ENCODE measurements around the gene CPVL.

The CPVL gene

GRCh38 chr7:28989211-28989980 lies 156.9 kb downstream of the CPVL start:
- no peaks in the 10 kb centered on the region for H3K4me1 Mint-ChIP-seq (ENCODE audit: low read depth)
- H3K4me3 Mint-ChIP-seq: no peak overlapping the region
- H3K9me3 Mint-ChIP-seq: no peaks in the 10 kb centered on the region
- H3K27me3 Mint-ChIP-seq (ENCODE audit: low read depth): no peaks in the 10 kb centered on the region
- H3K36me3 Mint-ChIP-seq (ENCODE audit: low read depth): no peaks in the 10 kb centered on the region
- no peak overlapping the region for H3K27ac Mint-ChIP-seq

DNA sequence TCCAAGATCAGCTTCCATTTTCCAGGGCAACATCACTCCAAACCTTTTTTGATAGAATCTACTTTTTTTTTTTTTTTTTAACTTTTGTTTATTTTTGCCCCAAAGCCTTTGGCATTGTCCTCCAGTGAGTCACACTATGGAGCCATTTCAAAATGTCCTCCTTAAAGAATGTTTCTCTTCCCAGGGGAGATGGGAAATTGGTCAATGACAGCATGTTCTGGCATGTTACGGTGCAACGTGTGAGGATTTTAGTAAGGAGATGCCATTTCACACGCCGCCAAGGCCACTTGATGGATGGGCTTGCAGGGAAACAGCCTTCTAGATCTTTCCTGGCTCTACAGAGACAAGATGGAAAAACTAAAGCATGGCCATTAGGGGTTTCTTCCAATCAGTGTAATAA lies 157.5 kb downstream of the CPVL start:
- Mint-ChIP-seq H3K27ac (no peak overlapping the region), H3K27me3 (ENCODE audit: low read depth) (no peaks in the 10 kb centered on the region), H3K4me3 (no peak overlapping the region), H3K9me3 (no peaks in the 10 kb centered on the region), H3K36me3 (ENCODE audit: low read depth) (no peaks in the 10 kb centered on the region), H3K4me1 (ENCODE audit: low read depth) (no peaks in the 10 kb centered on the region)

DNA sequence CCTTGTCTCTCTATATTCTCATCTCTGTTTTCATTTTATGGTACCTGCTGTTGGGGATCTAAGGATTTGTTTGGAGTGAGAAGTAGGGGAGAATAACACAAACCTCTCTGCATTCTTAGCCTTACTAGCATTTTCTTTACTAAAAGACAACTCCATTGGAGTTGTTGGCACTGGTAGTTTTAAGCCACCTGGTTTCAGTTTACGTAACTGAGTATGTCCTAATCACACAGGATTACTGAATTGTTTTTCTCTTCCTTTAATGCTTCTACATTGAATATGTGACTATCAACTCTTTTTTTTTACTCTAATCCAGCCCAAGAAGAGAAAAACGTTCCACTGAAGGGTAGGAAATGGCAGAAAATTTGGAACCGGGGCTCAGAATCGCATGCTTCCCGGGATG lies 158.2 kb downstream of the CPVL start:
- Mint-ChIP-seq H3K27ac (no peak overlapping the region), H3K36me3 (ENCODE audit: low read depth) (no peaks in the 10 kb centered on the region), H3K27me3 (ENCODE audit: low read depth) (no peaks in the 10 kb centered on the region), H3K4me3 (no peak overlapping the region), H3K4me1 (ENCODE audit: low read depth) (no peaks in the 10 kb centered on the region), H3K9me3 (no peaks in the 10 kb centered on the region)

GRCh38 chr7:28986765-28987110 lies 159.6 kb downstream of the CPVL start:
- no peaks in the 10 kb centered on the region for H3K27me3 Mint-ChIP-seq (ENCODE audit: low read depth)
- H3K9me3 Mint-ChIP-seq: no peaks in the 10 kb centered on the region
- H3K36me3 Mint-ChIP-seq (ENCODE audit: low read depth): no peaks in the 10 kb centered on the region
- H3K27ac Mint-ChIP-seq: no peak overlapping the region
- no peaks in the 10 kb centered on the region for H3K4me1 Mint-ChIP-seq (ENCODE audit: low read depth)
- no peak overlapping the region for H3K4me3 Mint-ChIP-seq

DNA sequence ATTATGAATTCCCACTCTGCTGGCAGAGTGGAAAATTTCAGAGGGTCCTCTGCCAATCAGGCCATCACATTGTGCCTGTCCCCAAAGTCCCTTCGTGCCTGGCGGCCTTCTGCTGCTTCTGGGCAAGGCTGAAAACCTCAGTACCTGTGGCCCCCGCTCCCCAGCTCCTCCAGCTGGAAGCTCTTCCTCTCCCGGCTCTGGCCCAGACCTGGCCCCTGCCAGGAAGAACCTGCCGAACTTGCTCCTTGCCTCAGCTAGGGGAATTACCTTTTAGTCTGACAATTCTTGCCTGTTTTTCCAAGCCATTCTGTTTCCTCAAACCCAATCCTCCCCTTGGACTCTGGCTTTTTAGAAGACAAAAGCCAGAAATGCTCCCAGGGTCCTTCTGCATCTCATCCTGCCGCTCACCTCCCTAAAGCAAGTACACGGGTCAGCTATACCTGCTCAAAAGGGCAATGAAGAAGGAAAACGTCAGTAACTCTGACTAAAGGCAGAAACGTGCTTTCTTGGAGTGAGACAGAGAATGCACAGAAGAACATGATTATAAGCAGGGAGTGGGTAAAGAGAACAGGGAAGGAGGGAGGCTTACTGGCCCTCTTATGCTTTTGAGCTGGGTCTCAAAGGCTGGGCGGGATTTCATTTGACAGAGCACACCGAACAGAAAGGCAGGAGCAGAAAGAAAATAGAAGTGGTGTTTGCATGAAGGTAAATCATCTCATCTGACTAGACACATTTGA lies 160.1 kb downstream of the CPVL start:
- Mint-ChIP-seq H3K9me3 (no peaks in the 10 kb centered on the region), H3K36me3 (ENCODE audit: low read depth) (no peaks in the 10 kb centered on the region), H3K4me3 (no peak overlapping the region), H3K27ac (no peak overlapping the region), H3K4me1 (ENCODE audit: low read depth) (no peaks in the 10 kb centered on the region), H3K27me3 (ENCODE audit: low read depth) (no peaks in the 10 kb centered on the region)

GRCh38 chr7:28984631-28985030 lies 161.7 kb downstream of the CPVL start:
- Mint-ChIP-seq H3K36me3 (ENCODE audit: low read depth) (no peaks in the 10 kb centered on the region), H3K27me3 (ENCODE audit: low read depth) (no peaks in the 10 kb centered on the region), H3K27ac (no peak overlapping the region), H3K9me3 (no peaks in the 10 kb centered on the region), H3K4me3 (no peak overlapping the region), H3K4me1 (ENCODE audit: low read depth) (no peaks in the 10 kb centered on the region)

- Mint-ChIP-seq H3K27me3 (ENCODE audit: low read depth) (peaks cover 3% of the 10 kb centered on the region), H3K27ac (no peak overlapping the region), H3K4me1 (ENCODE audit: low read depth) (no peaks in the 10 kb centered on the region), H3K9me3 (no peaks in the 10 kb centered on the region), H3K36me3 (ENCODE audit: low read depth) (no peaks in the 10 kb centered on the region), H3K4me3 (no peak overlapping the region)
Observed at GRCh38 chr7:28984217-28984616, 162.1 kb downstream of the CPVL start.

- Mint-ChIP-seq H3K4me3 (no peak overlapping the region), H3K36me3 (ENCODE audit: low read depth) (no peaks in the 10 kb centered on the region), H3K4me1 (ENCODE audit: low read depth) (no peaks in the 10 kb centered on the region), H3K27ac (no peak overlapping the region), H3K9me3 (no peaks in the 10 kb centered on the region), H3K27me3 (ENCODE audit: low read depth) (peaks cover 3% of the 10 kb centered on the region)
Observed at GRCh38 chr7:28983396-28984190, 162.7 kb downstream of the CPVL start.

- Mint-ChIP-seq H3K36me3 (ENCODE audit: low read depth) (no peaks in the 10 kb centered on the region), H3K4me1 (ENCODE audit: low read depth) (no peaks in the 10 kb centered on the region), H3K9me3 (no peaks in the 10 kb centered on the region), H3K4me3 (no peak overlapping the region), H3K27me3 (ENCODE audit: low read depth) (peaks cover 3% of the 10 kb centered on the region), H3K27ac (no peak overlapping the region)
Observed at GRCh38 chr7:28981161-28981465, 165.2 kb downstream of the CPVL start.

GRCh38 chr7:28980451-28981160 lies 165.7 kb downstream of the CPVL start:
- H3K27me3 Mint-ChIP-seq (ENCODE audit: low read depth): peaks cover 3% of the 10 kb centered on the region
- H3K4me3 Mint-ChIP-seq: no peak overlapping the region

GRCh38 chr7:28979776-28980175 lies 166.6 kb downstream of the CPVL start:
- Mint-ChIP-seq H3K36me3 (ENCODE audit: low read depth) (no peaks in the 10 kb centered on the region), H3K4me1 (ENCODE audit: low read depth) (no peaks in the 10 kb centered on the region), H3K4me3 (no peak overlapping the region), H3K27ac (no peak overlapping the region), H3K9me3 (no peaks in the 10 kb centered on the region), H3K27me3 (ENCODE audit: low read depth) (peaks cover 3% of the 10 kb centered on the region)

More at GRCh38 chr7:28980451-28981160, 165.7 kb downstream of the CPVL start:
- Mint-ChIP-seq H3K4me1 (ENCODE audit: low read depth) (no peaks in the 10 kb centered on the region), H3K36me3 (ENCODE audit: low read depth) (no peaks in the 10 kb centered on the region), H3K9me3 (no peaks in the 10 kb centered on the region), H3K27ac (no peak overlapping the region)

- H3K9me3 Mint-ChIP-seq: peaks cover 13% of the 10 kb centered on the region
- no peaks in the 10 kb centered on the region for H3K4me1 Mint-ChIP-seq (ENCODE audit: low read depth)
- H3K27ac Mint-ChIP-seq: no peak overlapping the region
- no peaks in the 10 kb centered on the region for H3K36me3 Mint-ChIP-seq (ENCODE audit: low read depth)
- H3K27me3 Mint-ChIP-seq (ENCODE audit: low read depth): peaks cover 3% of the 10 kb centered on the region
- H3K4me3 Mint-ChIP-seq: no peak overlapping the region
Observed at GRCh38 chr7:28977881-28978280, 168.5 kb downstream of the CPVL start.

GRCh38 chr7:28976022-28976421 lies 170.3 kb downstream of the CPVL start:
- peaks cover 3% of the 10 kb centered on the region for H3K27me3 Mint-ChIP-seq (ENCODE audit: low read depth)
- no peaks in the 10 kb centered on the region for H3K36me3 Mint-ChIP-seq (ENCODE audit: low read depth)
- no peak overlapping the region for H3K27ac Mint-ChIP-seq
- no peak overlapping the region for H3K4me3 Mint-ChIP-seq
- peaks cover 26% of the 10 kb centered on the region for H3K9me3 Mint-ChIP-seq
- H3K4me1 Mint-ChIP-seq (ENCODE audit: low read depth): no peaks in the 10 kb centered on the region

GRCh38 chr7:28973591-28973990 lies 172.7 kb downstream of the CPVL start:
- H3K27ac Mint-ChIP-seq: no peak overlapping the region
- no peak overlapping the region for H3K4me3 Mint-ChIP-seq
- no peaks in the 10 kb centered on the region for H3K4me1 Mint-ChIP-seq (ENCODE audit: low read depth)
- H3K27me3 Mint-ChIP-seq (ENCODE audit: low read depth): no peaks in the 10 kb centered on the region
- no peaks in the 10 kb centered on the region for H3K36me3 Mint-ChIP-seq (ENCODE audit: low read depth)
- H3K9me3 Mint-ChIP-seq: peaks cover 35% of the 10 kb centered on the region

Measured in T-helper 1 cell treated with Interleukin-12 subunit alpha and Interleukin-12 subunit beta and Interleukin-4 antibody, amounts not matched to agents 30 μg/mL and 1 μg/mL, for 36 hours (primary cell).